NCI-H446 treated with DMSO at 0.1 percent for 48 hours (cell line): Measurements from ENCODE around the gene CDK19.

Experiments used
- DNase-seq: peaks from one replicate; lab custom pipeline; 2025; lab: John Stamatoyannopoulos, UW

CDK19 gene

DNA sequence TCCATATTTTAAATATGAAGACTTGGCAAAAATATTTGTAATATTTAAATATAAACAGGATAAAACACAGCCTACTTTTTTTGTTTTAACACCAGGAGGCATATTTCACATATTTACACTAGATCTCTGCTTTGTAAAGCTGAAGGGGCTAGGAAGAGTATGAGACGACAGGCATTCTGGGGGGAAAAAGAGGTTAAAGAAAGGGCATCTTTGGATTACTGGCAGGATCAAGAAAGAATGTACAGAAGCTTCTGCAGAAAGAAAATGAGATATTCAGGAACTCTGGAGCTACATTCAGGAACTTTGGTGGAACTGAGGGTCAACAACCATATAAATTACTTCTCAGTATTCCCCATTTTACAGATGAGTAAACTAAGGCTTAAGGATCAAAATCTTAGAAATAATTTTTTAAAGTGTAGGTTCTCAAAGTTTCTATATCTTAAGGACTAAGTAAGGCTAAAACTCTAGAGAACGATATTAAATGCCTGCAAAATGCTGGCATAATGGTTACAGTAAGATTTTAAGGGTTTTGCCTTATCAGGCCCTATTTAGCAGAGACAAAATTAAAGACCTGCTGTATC, 156.5 kb downstream of the CDK19 start:
- DNase-seq: no peak

- DNase-seq: no peak
Observed at GRCh38 chr6:110656492-110656891, 158.8 kb downstream of the CDK19 start.

DNA sequence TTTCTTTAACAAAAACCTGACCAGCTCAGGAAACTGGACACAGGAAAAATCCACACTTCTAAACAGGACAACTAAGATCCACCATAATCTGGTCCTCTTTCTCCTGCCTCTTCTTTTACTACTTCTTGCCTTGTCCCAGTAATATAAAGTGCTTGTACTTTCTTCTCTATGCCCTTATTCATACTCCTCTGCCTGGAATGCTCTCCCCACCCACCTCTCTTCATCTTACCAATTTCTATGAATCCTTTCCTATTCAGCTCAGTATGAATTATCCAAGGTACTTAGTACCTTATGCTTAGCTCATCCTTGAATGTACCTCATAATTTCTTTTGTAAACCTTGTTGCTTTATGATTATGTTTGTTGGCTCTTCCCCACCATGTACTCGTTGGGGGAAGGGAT, 159.4 kb downstream of the CDK19 start:
- DNase-seq: no peak

GRCh38 chr6:110654096-110654820, 161.0 kb downstream of the CDK19 start:
- DNase-seq: no peak

DNA sequence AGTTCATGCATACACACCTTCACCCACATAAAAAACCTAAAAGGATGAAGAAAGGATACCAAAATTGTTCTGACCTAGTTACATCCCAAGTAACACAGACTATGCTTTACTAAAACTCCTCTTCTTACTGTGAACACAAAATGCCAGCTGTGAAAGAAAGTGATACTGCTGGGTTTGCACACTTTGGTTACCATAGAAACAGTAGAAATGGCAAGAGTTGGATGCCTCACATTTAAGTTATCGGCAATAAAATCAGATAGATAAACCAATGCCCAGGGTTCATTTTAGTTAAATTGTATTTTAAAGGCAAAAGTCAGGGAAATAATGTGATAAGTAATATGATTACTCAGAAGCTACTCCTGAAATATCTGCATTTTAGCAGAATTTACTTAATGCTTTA, 161.9 kb downstream of the CDK19 start:
- no peak for DNase-seq

DNA sequence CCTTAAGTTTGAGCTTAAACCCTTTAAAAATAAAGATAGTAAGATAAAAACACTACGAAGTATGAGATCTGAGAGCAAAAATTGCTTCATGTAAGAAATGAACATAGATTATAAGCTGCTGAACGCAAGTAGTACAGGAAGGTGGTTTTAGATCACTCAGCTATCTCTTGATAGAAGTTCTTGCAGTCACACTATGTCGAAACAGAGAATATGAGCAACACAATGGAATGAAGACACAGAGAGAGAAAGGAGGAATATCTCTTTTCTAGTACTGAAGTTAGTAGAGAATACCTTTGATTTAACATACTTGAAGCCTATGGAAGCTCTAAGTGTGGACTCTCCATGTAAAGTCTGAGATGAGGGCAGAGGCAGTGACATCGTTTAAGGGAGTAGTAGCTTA, 162.7 kb downstream of the CDK19 start:
- DNase-seq: no peak

GRCh38 chr6:110650755-110651154, 164.5 kb downstream of the CDK19 start:
- DNase-seq: no peak

DNA sequence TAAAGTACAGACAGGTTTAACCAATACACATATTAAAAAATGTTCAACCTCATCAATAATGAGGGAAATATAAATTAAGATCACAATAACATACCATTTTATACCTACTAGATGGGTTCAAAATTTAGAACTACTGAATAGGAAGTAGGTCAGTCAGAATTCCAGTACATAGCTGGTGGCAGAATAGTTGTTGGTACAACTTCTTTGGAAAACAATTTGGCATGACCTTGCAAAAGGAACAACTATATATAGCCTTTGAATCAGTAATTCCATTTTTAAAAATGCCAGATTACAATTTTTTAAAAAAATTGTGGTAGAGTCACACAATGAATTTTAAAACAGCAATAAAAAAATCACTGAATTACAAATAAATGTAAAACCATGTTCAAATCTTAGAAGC, 165.6 kb downstream of the CDK19 start:
- no peak for DNase-seq

- no peak for DNase-seq
Observed at GRCh38 chr6:110646951-110647910, 168.0 kb downstream of the CDK19 start.

- no peak for DNase-seq
Observed at GRCh38 chr6:110646419-110646698, 168.9 kb downstream of the CDK19 start.

DNA sequence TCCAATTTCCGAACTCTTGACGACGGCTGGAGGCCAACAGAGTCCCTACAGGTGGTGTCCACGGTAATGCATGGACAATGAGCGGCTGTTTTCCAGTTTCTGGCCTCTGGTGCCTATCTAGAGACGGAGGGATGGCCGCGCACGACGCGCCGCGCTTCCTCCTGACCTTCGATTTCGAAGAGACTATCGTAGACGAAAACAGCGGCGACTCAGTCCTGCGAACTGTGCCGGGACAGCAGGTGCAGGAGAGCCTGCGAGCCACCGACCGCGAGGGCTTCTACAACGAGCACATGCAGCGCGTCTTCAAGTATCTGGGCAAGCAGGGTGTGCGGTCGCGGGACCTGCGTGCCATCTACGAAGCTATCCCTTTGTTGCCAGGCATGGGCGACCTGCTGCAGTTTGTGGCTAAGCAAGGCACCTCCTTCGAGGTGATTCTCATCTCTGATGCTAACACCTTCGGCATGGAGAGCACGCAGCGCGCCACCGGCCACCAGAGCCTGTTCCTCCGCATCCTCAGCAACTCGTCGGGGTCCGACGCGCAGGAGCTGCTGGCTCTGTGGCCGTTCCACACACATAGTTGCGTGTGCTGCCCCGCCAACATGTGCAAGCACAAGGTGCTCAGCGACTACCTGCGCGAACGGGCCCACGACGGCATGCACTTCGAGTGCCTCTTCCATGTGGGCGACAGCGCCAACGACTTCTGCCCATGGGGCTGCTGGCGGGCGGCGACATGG, 169.4 kb downstream of the CDK19 start:
- DNase-seq: no peak

GRCh38 chr6:110643175-110643574, 172.1 kb downstream of the CDK19 start:
- no peak for DNase-seq

GRCh38 chr6:110642711-110643110, 172.6 kb downstream of the CDK19 start:
- no peak for DNase-seq

DNA sequence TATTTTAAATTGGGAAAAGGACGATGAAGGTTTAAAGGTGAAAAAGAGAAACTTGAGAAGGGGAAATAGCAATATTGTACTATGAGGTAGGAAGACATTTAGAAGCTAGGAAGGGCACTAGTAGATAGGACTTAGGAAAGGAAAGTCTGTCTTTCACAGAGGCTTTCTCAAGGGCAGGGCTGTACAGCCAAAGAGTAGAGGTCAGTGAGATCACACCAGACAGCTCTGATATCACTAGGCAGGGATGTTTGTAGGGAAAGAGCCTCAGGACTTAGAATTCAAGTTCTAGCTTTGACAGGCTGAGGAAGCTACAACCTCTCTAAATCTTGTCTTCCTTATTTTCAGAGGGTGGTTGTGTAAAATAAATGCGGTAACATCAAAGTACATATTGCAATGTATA, 178.5 kb downstream of the CDK19 start:
- no peak for DNase-seq

- no peak for DNase-seq
Observed at GRCh38 chr6:110635096-110635495, 180.2 kb downstream of the CDK19 start.

GRCh38 chr6:110633731-110634213, 181.5 kb downstream of the CDK19 start:
- DNase-seq: no peak

GRCh38 chr6:110629153-110629552, 186.1 kb downstream of the CDK19 start:
- no peak for DNase-seq

DNA sequence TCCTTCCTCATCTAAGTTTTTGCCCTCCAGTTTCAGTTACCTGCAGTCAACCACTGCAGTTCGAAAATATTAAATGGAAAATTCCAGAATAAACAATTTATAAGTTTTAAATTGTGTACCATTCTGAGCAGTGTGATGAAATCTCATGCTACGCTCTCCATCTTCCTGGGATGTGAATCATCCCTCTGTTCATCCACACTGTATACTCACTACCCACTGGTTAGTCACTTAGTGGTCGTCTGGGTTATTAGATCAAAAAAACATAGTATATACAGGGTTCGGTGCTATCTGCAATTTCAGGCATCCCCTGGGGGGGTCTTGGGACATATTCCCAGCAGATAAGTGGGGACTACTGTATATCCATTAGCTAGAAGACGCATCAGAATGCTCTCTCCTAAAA, 186.9 kb downstream of the CDK19 start:
- DNase-seq: no peak

GRCh38 chr6:110626442-110626841, 188.8 kb downstream of the CDK19 start:
- DNase-seq: no peak

GRCh38 chr6:110625883-110626282, 189.4 kb downstream of the CDK19 start:
- DNase-seq: no peak

GRCh38 chr6:110622912-110623578, 192.2 kb downstream of the CDK19 start:
- DNase-seq: no peak

DNA sequence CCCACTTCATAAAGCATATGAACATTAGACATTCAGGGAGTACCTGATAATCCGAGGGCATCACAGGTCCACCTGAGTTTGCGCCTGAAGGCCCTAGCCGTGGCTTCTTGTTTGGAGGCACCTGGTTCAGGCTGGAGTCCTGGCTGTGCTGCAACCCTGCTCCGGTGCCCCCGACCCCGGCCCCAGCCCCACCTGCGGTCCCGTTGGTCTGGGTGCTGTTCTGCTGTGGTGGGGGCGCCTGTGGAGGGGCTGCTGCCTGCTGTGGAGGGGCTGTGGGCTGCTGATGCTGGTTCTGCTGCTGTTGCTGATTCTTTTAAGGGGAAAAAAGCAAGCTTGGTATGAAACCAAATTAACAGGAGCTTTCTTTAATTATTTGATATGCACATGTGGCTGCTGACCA, 194.2 kb downstream of the CDK19 start:
- DNase-seq: no peak
